Fibroblast of villous mesenchyme (primary cell): ENCODE results near the gene GCSH. TPM values are rescaled to one million over a fixed set of nuclear protein-coding genes. Genes with fewer than 3 reads are reported as not detected.
A peak's percentile ranks its signal among the peaks of the same experiment; 100 is the strongest.

Experiments
- DNase-seq: peaks from one replicate; pipeline ENCODE4 v3.0.0-alpha.2; 2010; ENCODE audit warnings: low read depth
- H3K4me3 ChIP-seq: 2 replicates; pipeline ENCODE4 v1.5.1; 2011; ENCODE audit warnings: low read depth, mild to moderate bottlenecking, low read length
- CTCF ChIP-seq: IDR thresholded peaks from 2 replicates; pipeline ENCODE4 v1.5.1; 2012; ENCODE audit warnings: low read depth, mild to moderate bottlenecking, low read length; ENCODE audit not compliant: insufficient read depth
- total RNA-seq: library from RNA; depleted of rRNA; stranded (reverse); fragments of >200 nt; gene quantifications from 2 replicates; pipeline ENCODE4 v1.2.3, GENCODE V29; 2012

GCSH gene
- total RNA-seq = 14.5 and 21.2 TPM in 2 replicates

- DNase-seq = peak; percentile 99
- no peak for TF ChIP-seq CTCF
- H3K4me3 ChIP-seq = peak within 1 kb of the TSS; percentile 79
Measured at GRCh38 chr16:81095953-81096714, at the start of gene GCSH. Gene GCSH (minus strand): TSS chr16:81096395. CDS start chr16:81096278, 117 bp downstream.

- H3K4me3 ChIP-seq = no peak overlapping the region
- no peak for TF ChIP-seq CTCF
- DNase-seq = no peak
Measured at GRCh38 chr16:81143921-81144471, 47.8 kb upstream of the GCSH start.

GRCh38 chr16:81142864-81143263 is 46.7 kb upstream of the GCSH start:
- TF ChIP-seq CTCF = no peak
- no peak for DNase-seq
- no peak overlapping the region for H3K4me3 ChIP-seq

GRCh38 chr16:81140930-81141780 is 45.0 kb upstream of the GCSH start:
- peak; percentile 33 for TF ChIP-seq CTCF
- no peak overlapping the region for H3K4me3 ChIP-seq
- no peak for DNase-seq

GRCh38 chr16:81138831-81139557 is 42.8 kb upstream of the GCSH start:
- H3K4me3 ChIP-seq = no peak overlapping the region
- no peak for TF ChIP-seq CTCF
- no peak for DNase-seq

- no peak for TF ChIP-seq CTCF
- no peak for DNase-seq
Measured at GRCh38 chr16:81137754-81138153, 41.6 kb upstream of the GCSH start.

More at GRCh38 chr16:81137754-81138153, 41.6 kb upstream of the GCSH start:
- no peak overlapping the region for H3K4me3 ChIP-seq
